ENCODE data around the gene CDCA5.

CDCA5 gene

DNA sequence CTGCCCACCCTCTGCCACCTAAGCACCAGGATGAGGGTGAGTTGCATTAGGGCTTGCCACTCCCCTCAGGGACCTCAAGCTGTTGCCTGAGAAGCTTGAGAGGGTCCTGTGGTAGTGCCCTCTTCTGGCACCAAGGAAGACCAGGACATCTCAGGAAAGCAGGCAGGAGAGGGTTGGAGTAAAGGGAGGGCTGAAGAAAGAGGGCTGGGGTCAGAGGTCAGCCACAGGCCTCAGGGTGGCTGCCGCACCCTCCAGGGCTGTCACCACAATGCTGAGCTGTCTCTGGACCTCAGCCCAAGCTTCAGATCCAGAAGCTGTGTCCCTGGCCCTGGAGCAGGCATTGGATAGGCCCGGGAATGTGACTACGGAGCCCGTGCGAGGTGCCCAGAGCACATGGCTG, 38.8 kb downstream of the CDCA5 start:
- DNase-seq (ENCODE audit: low read depth in 3 of 3): no peak

DNA sequence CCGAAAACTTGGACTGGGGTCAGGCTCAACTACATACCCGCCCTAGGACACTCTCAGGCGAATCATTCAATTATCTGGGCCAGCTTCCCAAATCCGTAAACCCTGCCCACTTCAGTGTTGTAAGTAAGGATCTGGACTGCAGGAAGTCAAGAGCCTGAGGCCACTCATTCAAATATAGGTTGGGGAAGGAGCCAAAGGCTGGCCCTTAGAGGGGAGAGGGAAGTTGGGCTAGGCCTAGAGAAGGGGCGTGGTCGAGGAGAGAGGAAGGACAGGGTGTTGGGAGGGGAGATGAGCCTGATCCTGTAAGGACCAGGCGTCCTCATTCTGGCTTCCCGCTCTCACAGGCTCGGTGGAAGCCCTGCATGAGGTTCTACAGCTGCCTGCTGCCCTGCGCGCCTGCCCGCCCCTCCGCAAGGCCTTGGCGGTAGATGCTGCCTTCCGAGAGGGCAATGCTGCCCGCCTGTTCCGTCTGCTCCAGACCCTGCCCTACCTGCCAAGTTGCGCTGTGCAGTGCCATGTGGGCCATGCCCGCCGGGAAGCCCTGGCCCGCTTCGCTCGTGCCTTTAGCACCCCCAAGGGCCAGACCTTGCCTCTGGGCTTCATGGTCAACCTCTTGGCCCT, 39.8 kb downstream of the CDCA5 start:
- no peak for DNase-seq (ENCODE audit: low read depth in 3 of 3)

DNA sequence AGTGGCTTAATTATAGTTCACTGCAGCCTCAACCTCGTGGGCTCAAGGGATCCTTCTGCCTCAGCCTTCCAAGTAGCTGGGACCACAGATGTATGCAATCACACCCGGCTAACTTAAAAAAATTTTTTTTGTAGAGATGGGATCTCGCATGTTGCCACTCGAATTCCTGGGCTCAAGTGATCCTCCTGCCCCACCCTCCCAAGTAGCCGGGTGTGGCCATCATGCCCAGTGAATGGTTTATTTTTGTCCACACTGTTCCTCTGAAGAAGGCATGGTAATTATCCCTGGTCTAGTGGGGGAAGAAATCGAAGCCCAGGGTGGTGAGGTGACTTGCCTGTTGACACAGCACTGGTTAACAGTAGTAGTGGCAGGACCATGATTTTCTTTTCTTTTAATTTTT, 40.9 kb downstream of the CDCA5 start:
- no peak for DNase-seq (ENCODE audit: low read depth in 3 of 3)

- peak; percentile 78 to 86 (median 85) for DNase-seq (ENCODE audit: low read depth in 3 of 3)
These were observed 42.8 kb downstream of the CDCA5 start, which contains the start of gene SAC3D1 for GRCh38 chr11:65040847-65041622. Gene SAC3D1 (plus strand): TSS chr11:65041210. CDS start chr11:65041293, 83 bp downstream.

DNA sequence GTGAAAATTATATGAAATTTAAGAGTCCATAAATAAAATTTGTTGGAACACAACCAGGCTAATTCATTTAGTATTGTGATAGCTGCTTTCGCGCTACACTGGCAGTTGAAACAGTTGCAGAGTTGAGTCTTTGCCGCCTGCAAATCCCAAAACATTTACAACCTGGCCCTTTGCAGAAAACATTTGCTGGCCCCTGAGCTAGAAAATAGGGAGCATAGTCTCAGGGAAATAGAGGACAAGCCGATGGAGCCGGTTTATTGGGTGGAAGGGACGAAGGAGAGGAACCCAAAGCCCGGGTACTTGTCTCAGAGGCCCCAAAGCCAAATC, 43.4 kb downstream of the CDCA5 start:
- DNase-seq (ENCODE audit: low read depth in 3 of 3): no peak

DNA sequence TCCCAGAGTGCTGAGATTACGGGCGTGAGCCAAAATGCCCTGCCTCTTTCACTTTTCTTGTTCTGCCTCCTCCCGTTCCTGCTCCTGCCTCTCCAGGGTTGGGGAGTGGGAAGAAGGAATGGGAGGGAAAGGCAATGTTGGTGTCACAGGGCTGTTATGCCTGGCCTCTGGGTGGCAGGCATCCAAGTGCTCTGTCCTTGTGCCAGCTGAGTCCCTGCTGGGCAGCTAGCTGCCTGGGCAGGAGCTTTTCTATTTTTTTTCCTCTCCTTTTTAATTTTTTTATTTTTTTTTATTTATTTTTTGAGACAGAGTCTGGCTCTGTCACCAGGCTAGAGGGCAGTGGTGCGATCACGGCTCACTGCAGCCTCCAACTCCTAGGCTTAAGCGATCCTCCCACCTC, 46.9 kb downstream of the CDCA5 start:
- no peak for DNase-seq (ENCODE audit: low read depth in 3 of 3)

- DNase-seq (ENCODE audit: low read depth in 3 of 3): no peak
These were observed 48.3 kb downstream of the CDCA5 start for GRCh38 chr11:65035579-65035978.

- no peak for DNase-seq (ENCODE audit: low read depth in 3 of 3)
These were observed 49.4 kb downstream of the CDCA5 start for GRCh38 chr11:65034423-65034822.

- DNase-seq (ENCODE audit: low read depth in 3 of 3): no peak
These were observed 51.6 kb downstream of the CDCA5 start for GRCh38 chr11:65032216-65032615.
